Measurements from ENCODE around the gene PIGN. TPM values are rescaled to one million over a fixed set of nuclear protein-coding genes. Genes with fewer than 3 reads are reported as not detected.

The PIGN gene
- total RNA-seq, 1 experiment from 2014 or later, result 29.5 TPM

DNA sequence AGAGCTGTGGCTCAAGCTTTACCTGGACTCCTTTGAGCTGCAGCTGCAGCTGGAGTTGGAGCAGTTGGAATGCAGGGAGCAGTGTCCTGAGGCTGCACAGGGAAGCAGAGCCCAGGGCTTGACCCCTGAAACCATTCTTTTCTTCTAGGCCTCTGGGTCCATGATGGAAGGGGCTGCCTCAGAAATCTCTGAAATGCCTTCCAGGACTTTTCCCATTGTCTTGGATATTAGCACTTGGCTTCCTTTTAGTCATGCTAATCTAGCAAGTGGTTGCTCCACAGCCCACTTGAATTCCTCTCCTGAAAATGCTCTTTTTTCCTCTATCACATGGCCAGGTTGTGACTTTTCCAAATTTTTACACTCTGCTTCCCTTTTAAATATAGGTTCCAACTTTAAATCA, 185.5 kb downstream of the PIGN start:
- Mint-ChIP-seq H3K4me3 (ENCODE audit: unreplicated experiment) (no peak overlapping the region), H3K36me3 (ENCODE audit: insufficient read depth, unreplicated experiment) (no peaks in the 10 kb centered on the region), H3K27ac (ENCODE audit: low read depth, unreplicated experiment) (no peak overlapping the region), H3K27me3 (ENCODE audit: insufficient read depth, unreplicated experiment) (no peaks in the 10 kb centered on the region), H3K4me1 (ENCODE audit: insufficient read depth, unreplicated experiment) (peaks cover 14% of the 10 kb centered on the region), H3K9me3 (ENCODE audit: unreplicated experiment) (peaks cover 36% of the 10 kb centered on the region)
- no peak for DNase-seq (ENCODE audit: unreplicated experiment)
- TF ChIP-seq, protein P1, sequence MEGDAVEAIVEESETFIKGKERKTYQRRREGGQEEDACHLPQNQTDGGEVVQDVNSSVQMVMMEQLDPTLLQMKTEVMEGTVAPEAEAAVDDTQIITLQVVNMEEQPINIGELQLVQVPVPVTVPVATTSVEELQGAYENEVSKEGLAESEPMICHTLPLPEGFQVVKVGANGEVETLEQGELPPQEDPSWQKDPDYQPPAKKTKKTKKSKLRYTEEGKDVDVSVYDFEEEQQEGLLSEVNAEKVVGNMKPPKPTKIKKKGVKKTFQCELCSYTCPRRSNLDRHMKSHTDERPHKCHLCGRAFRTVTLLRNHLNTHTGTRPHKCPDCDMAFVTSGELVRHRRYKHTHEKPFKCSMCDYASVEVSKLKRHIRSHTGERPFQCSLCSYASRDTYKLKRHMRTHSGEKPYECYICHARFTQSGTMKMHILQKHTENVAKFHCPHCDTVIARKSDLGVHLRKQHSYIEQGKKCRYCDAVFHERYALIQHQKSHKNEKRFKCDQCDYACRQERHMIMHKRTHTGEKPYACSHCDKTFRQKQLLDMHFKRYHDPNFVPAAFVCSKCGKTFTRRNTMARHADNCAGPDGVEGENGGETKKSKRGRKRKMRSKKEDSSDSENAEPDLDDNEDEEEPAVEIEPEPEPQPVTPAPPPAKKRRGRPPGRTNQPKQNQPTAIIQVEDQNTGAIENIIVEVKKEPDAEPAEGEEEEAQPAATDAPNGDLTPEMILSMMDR (IDR thresholded peaks at IDR 0.05; ENCODE audit: unreplicated experiment), result no peak
- ChIA-PET CTCF (no interaction called here), POLR2A (no interaction called here)
- intact Hi-C loops (cut with micrococcal nuclease), result no loop called here
- BruUV-seq (replicated peaks), result no TSS peak

DNA sequence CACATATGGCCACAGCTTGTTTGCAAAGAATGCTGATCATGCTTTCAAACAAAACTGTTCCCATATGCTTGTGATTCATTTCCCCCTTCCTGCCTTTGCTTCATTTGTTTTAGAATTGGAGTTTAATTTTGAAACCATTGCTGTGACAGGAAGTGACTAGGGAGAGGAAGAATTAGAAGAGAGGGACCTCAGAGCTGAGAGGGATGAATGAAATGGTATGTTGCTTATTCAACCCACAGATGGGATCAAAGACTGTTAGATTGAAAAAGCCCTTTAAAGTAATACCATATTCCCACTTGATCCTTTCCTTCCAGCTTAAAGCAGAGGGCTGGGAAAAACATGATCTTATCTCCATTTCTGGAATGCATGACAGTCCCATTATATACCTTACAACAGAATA, 187.9 kb downstream of the PIGN start:
- POLR2A ChIA-PET, result no interaction called here
- H3K36me3 Mint-ChIP-seq (ENCODE audit: insufficient read depth, unreplicated experiment), result no peaks in the 10 kb centered on the region
- intact Hi-C loops (cut with micrococcal nuclease), result no loop called here

DNA sequence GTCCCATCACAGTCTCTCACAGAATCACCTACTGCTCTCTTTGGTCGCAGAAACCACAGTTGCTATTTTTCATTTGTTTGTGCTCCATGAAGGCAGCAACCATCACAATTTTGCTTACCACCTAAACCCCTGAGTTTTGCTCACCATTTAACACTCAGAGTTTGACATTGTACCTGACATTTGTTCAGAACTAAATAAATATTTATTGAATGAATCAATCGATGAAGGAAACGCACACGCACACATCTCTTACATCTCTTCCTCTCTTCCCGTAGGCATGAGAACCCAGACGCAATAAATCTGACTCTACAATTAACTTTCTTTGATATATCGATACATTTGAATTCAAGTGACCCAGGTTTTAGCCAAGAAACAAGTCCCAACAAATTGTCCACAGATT, 188.5 kb downstream of the PIGN start:
- DNase-seq (ENCODE audit: unreplicated experiment), result no peak
- intact Hi-C loops (cut with micrococcal nuclease), result no loop called here
- TF ChIP-seq, protein P1 (IDR thresholded peaks at IDR 0.05; ENCODE audit: unreplicated experiment), result no peak
- ChIA-PET POLR2A (no interaction called here), CTCF (interaction anchor here (0.6 to 0.7 kb wide), 2 partner anchors 14 to 58 kb away, joined by 3 to 4 read pairs; no protein-coding TSS in a partner anchor)
- no peak overlapping the region for H3K27ac Mint-ChIP-seq (ENCODE audit: low read depth, unreplicated experiment)
- H3K4me3 Mint-ChIP-seq (ENCODE audit: unreplicated experiment), result no peak overlapping the region
- peaks cover 16% of the 10 kb centered on the region for H3K9me3 Mint-ChIP-seq (ENCODE audit: unreplicated experiment)
- no TSS peak for BruUV-seq (replicated peaks)
- H3K36me3 Mint-ChIP-seq (ENCODE audit: insufficient read depth, unreplicated experiment), result no peaks in the 10 kb centered on the region
- H3K4me1 Mint-ChIP-seq (ENCODE audit: insufficient read depth, unreplicated experiment), result peaks cover 16% of the 10 kb centered on the region
- no peaks in the 10 kb centered on the region for H3K27me3 Mint-ChIP-seq (ENCODE audit: insufficient read depth, unreplicated experiment)

More for the DNA sequence above, 187.9 kb downstream of the PIGN start:
- CTCF ChIA-PET, result interaction anchor here (0.6 to 0.7 kb wide), 2 partner anchors 14 to 59 kb away, joined by 3 to 4 read pairs; no protein-coding TSS in a partner anchor
- Mint-ChIP-seq H3K4me3 (ENCODE audit: unreplicated experiment) (no peak overlapping the region), H3K4me1 (ENCODE audit: insufficient read depth, unreplicated experiment) (peaks cover 14% of the 10 kb centered on the region), H3K9me3 (ENCODE audit: unreplicated experiment) (peaks cover 17% of the 10 kb centered on the region), H3K27ac (ENCODE audit: low read depth, unreplicated experiment) (peak overlapping the region; percentile 28), H3K27me3 (ENCODE audit: insufficient read depth, unreplicated experiment) (no peaks in the 10 kb centered on the region)
- no TSS peak for BruUV-seq (replicated peaks)
- peak; percentile 28 for DNase-seq (ENCODE audit: unreplicated experiment)
- TF ChIP-seq, protein P1 (IDR thresholded peaks at IDR 0.05; ENCODE audit: unreplicated experiment), result no peak

DNA sequence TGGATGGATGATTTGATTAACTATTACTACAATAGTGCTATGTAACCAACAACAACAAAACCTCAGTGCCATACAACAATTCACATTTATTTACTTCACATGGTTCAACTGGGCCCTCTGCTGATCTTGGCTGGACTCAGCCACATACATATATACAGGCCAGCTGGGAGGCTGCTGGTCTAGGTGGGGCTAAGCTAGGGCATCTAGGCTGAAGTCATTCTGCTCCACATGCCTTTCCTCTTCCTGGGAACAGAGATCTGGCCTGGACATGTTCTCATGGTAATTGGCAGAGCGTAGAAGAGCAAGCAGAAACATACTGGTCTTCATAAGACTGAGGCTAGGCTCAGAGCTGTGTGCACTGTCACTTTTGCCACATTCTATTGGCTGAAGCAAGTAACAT, 191.2 kb downstream of the PIGN start:
- peaks cover 5% of the 10 kb centered on the region for H3K9me3 Mint-ChIP-seq (ENCODE audit: unreplicated experiment)
- H3K27me3 Mint-ChIP-seq (ENCODE audit: insufficient read depth, unreplicated experiment), result no peaks in the 10 kb centered on the region
- TF ChIP-seq, protein P1 (IDR thresholded peaks at IDR 0.05; ENCODE audit: unreplicated experiment), result no peak
- intact Hi-C loops (cut with micrococcal nuclease), result no loop called here
- no peak for DNase-seq (ENCODE audit: unreplicated experiment)
- H3K4me3 Mint-ChIP-seq (ENCODE audit: unreplicated experiment), result no peak overlapping the region
- CTCF ChIA-PET, result interaction anchor here (0.5 kb wide), 1 partner anchor 1176 kb away, joined by 3 read pairs; no protein-coding TSS in a partner anchor
- no peaks in the 10 kb centered on the region for H3K36me3 Mint-ChIP-seq (ENCODE audit: insufficient read depth, unreplicated experiment)
- H3K4me1 Mint-ChIP-seq (ENCODE audit: insufficient read depth, unreplicated experiment), result peaks cover 34% of the 10 kb centered on the region
- POLR2A ChIA-PET, result no interaction called here
- no peak overlapping the region for H3K27ac Mint-ChIP-seq (ENCODE audit: low read depth, unreplicated experiment)
- no TSS peak for BruUV-seq (replicated peaks)

Data from MCF 10A (cell line).